HG03039 (cell line): Measurements from ENCODE around the gene WDR77.
A peak's percentile ranks its signal among the peaks of the same experiment; 100 is the strongest.

Experiments used
- ATAC-seq: cut with Tn5 transposase; IDR thresholded peaks from one replicate; pipeline ENCODE4 v1.9.1; 2021; ENCODE audit warnings: mild to moderate bottlenecking, moderate library complexity; ENCODE audit not compliant: unreplicated experiment

Gene WDR77

DNA sequence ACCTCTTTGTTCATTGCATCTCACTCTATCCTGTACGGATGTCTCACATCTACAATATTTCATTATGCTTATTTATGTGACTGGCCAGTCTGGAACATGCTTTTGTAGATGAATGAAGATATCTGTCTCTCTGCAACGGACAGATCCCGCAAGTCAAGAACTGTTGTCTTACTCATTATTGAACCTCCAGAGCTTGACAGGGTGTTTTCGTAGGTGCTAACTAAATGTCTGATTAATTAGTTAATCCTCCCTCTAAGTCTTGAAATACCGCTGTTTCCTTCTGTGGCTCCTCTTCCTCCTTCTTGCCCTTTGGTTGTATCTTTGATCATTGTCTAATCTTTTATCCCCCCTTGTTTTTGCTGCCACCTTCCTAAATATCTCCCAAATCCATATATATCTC, 21.5 kb upstream of the WDR77 start:
- no peak for ATAC-seq

DNA sequence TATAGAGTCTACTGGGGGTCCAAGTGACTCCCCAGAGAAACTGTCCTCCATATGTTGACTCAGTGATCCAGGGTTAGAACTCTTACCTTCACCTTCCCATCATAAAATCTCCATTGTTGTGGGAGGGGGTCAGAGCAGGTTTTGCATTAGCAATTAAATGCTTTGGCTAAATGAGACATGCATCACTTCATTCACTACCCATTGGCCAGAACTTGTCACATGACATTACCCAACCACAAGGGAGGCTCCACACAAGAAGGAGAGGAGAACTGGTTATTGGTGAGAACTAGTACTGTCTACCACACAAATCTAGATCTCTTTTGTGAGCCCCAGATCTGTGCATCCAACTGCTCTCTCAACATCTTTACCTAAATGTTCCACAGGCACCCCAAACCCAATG, 20.5 kb upstream of the WDR77 start:
- ATAC-seq = no peak

DNA sequence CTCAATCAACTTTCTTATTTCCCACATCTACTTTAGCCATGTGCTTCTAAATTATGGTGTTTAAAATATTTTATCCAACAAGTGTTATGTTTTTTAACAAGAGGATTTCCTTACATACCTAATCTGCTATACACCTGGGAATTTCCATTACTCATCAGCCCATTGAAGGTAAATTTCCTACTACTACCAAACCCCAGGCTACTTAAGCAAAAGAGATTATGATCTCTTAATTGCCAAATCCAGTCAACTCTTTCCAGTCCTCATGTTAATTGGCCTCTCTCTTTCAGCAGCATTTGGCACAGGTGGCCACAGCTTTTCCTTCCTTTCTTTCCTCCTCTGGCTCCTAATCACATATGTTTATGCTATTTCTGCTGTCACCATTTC, 19.7 kb upstream of the WDR77 start:
- ATAC-seq = no peak

DNA sequence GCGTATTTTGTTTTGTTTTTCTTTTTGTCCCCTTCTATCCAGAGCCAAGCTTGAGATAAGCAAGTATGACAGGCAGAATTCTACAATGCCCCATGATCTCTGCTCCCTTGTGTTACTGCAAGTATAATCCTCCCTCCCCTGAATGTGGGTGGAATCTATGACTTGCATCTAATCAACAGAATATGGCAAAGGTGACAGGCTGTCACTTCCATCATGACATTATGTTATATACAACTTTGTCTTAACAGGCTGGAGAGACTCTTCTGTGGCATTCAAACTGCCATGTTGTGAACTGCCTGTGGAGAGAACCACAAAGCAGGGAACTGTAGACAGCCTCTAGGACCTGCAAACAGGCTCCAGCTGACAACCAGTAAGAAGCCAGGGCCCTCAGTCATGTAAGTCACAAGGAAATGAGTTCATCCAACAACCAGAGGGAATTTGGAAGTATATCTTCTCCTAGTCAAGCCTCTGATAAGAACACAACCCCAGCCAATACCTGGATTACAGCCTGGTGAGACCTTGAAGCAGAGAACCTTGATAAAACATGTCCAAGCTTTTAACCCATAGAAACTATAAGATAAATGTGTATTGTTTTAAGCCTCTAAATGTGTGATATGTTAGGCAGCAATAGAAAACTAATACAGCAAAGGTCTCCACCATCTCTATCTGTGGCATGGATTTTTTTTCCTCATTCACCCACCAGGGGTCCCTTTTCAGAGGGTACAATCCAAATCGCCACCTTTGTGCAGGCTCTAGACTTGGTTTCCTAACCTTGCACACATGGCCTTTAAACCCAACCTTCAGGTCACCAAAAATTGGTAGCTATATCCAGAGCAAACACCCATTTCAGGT, 19.0 kb upstream of the WDR77 start:
- no peak for ATAC-seq

DNA sequence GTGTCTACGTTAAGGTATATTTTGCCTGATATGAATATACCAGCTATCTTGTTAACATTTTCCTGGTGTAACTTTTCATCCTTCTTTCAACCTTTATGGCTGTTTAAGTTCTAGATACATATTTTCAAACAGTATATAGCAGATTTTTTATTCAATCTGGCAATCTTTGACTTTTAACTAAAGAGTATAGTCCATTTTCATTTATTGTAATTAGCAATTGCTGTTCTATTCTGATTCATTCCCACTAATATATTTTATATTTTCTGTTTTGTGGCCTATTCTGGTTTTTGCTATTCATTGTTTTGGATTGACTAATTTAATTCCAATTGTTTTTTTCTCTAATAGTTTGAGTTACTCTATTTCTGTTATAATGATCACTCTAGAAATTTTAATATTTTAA, 17.4 kb upstream of the WDR77 start:
- ATAC-seq = no peak

DNA sequence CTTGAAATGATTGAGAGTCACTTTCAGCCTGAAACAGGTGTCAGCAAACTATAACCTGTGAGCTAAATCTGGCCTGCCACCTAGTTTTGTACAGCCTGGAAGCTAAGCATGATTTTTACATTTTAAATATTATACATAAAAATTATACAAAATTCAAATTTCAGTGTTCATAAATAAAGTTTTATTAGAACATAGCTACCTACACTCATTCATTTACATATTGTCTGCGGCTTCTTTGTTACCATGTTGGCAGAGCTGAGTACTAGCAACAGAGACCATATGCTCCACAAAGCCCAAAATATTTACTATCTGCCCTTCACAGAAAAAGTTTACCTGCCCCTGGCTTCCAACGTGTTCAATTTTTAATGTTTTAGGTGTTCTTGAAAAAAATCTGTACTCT, 16.7 kb upstream of the WDR77 start:
- no peak for ATAC-seq

DNA sequence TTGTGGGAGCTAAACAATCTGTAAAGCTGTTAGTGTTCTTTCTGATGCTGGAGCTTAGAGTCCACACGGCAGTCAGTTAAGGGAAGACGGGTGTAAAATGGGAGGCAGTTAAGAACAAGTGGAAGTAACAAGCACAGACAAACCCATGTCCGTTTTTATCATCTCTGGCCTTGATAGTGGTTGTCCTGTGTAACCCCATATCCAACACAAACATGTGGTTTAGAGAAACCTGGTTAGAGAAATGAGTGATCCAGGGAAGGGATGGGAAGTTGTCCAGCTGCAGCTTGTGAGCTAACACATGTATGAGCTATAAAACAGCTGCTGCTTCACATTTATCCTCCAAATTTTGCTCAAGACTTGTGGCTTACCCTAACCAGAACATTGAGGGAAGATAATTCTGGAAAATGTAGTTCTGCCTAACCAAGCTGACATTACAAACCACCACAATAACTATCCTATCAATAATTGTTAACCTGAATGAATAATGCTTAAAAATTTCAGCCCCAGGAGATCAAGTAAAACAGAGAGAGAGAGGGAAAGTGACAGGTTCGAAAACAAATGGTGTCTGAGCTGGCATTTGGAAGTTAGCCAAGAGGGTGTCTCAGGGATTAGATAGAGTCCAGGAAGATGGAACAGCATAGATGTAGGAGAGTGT, 14.1 kb upstream of the WDR77 start:
- ATAC-seq = no peak

DNA sequence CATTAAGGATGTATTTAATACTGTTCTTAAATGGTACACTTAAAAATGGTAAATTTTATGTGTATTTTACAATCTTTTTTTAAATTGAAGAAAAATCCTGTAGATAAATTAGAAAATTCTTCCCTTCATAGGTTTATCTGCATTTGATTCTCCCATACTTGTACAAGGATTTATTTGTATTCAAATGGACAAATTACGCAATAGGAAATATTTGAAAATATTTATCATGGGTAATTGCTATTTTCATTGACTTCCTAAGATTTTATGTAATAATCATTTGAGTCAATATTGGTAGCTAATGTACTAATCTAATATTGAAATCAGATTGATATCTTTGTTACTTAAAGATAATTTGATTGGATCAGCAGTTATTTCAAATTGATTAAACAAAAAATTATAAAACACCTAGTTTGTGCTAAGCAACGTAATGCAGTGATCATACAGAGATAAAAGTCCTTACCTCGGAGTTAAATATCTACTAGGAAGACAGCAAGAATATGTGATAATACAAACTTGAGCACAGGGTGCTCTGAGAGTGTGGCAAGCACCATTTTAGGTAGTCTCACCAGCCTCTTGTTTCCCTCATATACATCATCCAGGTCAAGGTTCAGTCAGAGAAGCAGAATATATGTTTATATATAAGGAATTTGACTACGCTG, 13.4 kb upstream of the WDR77 start:
- ATAC-seq = no peak

DNA sequence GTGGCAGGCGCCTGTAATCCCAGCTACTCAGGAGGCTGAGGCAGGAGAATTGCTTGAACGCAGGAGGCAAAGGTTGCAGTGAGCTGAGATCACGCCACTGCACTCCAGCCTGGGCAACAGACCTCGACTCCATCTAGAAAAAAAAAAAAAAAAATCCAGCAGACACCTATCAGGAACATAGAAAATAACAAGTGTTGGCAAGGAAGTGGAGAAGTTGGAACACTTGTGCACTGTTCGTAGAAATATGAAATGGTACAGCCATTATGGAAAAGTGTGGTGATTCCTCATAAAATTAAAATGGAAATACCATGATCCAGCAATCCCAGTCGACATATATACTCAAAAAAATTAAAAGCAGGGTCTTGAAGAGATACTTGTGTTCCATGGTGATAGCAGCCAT, 12.7 kb upstream of the WDR77 start:
- ATAC-seq = no peak

DNA sequence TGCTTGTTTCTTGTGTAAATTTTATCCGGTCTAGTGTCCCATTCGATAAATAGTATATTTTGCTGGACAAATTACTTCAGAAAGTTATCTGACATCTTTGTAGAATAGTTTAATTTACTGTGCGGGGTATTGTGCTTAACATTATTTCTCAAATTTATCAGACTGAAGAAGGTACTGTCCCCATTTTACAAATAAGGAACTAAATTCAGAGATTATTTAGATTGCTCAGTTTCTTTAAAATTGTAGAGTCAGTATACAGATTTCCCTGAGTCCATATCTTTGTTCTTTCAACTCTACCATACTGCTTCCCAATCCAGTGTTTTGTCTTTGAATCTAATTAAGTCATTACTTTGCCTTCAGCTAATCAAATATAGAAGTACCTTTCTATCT, 6.6 kb upstream of the WDR77 start:
- ATAC-seq = no peak

DNA sequence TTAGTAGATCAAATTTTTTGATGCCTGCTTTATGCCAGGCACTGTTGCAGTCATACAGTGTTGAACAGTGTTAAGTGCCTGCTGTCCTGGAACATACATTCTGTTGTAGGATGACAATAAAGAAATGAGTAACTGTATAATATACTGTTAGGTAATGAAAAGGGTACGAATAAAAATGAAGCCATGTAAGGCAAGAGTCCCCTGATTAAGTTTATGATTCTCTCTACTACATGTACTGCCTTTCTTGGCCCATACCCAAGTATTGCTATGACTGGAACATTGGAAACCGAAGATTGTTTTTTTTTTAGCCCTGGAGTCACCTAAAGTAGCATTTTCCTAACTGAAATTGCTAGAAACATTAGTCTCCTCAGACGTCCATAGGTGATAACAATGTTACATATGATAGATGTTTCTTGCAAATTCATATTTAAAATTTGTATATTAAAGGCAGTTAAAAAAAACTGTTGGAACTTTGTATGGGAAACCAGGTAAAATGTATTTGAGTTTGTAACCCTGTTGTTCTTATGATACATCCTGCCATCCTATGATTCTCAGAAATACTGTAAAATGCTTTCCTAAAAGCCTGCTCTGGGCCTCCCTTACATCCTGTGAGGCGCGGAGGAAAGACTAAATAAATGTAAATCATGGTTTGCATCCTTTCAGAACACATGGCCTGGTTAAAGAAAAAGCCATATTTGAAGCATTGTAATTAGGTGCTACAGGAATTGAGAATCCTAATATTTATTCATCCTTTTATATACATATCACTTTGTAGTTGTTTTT, 6.0 kb upstream of the WDR77 start:
- ATAC-seq = no peak

DNA sequence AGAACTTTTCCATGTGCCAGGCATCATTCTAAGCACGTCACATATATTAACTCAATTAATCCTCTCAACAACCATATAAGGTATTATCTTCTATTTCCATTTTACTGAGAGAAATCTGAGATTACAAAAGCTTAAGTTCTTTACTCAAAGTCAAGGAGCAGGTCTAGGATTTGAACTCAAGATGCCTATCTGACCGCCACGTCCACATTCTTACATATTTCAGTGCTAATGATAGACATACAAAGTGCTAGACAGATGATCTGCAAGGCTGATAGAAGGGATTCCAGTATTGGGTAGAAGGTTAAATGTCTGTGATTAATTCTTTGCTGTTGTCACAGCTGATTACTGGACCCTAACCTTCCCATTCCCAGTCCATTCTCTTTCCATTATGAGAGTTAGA, 4.7 kb upstream of the WDR77 start:
- ATAC-seq = no peak

DNA sequence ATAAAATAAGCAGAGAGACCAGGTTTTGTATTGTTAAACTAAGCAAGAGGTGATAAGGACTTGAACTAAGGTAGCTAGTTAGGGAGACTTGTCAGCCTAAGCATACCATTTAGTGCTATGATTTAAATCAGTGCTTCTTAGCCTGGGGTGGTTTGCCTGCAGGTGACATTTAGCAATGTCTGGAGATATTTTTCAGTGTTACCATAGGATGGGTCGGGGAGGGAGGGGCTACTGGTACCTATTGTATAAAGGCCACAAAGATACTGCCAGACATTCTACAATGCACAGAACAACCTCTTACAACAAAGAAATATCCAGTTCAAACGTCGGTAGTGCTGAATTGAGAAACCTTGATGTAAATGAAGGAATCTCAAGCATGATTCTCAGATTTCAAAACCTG, 3.5 kb upstream of the WDR77 start:
- ATAC-seq = no peak

DNA sequence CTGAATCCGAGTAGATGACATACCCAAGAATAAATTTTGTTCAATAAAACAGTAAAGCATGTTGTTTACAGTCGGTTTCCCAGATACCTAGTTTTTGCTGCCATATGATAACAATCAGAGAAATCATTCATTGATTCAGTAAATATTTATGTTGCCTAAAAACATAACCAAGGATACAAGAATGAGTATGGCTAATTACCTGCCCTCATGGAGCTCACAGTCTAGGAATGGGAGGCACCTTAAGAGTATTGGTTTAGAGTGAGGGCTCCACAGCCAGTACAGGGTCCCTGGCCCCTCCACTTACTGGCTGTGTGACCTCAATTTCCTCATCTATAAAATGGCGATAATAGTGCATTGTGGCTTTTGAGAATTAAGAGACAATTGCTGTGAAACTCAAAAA, 1.1 kb upstream of the WDR77 start:
- no peak for ATAC-seq

DNA sequence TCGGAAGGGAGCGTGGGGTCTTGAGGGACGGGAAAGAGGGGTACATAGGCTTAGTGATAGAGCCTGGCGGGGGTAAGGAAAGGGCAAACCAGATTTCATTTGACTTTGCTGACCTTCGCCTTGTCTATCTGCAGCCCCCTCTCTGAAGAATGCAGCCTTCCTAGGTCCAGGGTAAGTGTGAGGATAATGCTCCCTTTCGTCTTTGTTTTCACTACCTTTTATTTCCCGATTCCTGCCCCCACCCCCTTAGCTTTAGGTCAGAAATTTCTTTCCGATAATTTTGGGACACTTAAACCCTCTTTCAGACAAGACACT, 604 bp upstream of the WDR77 start:
- ATAC-seq = no peak

DNA sequence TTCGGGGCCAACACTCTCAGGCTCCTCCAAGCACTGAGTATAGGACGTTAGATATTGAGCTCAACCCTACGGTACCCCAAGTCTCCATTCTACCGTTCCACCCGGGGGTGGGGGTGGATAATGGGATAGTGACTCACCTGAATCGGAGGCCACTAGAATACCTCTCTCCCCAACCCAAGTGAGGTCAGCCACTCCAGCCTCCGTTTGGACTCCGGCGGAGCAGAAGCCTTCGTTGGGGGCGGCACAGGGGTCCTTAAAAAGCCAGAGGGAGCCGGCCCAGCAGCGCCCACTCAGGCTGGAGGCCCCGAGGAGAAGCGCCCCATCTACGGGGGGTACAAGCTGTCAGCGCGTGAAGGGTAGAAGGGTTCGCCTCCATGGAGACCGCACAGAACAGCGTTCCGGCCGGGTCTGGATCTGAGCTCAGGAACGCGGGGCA, 556 bp downstream of the WDR77 start:
- ATAC-seq = peak; percentile 14

DNA sequence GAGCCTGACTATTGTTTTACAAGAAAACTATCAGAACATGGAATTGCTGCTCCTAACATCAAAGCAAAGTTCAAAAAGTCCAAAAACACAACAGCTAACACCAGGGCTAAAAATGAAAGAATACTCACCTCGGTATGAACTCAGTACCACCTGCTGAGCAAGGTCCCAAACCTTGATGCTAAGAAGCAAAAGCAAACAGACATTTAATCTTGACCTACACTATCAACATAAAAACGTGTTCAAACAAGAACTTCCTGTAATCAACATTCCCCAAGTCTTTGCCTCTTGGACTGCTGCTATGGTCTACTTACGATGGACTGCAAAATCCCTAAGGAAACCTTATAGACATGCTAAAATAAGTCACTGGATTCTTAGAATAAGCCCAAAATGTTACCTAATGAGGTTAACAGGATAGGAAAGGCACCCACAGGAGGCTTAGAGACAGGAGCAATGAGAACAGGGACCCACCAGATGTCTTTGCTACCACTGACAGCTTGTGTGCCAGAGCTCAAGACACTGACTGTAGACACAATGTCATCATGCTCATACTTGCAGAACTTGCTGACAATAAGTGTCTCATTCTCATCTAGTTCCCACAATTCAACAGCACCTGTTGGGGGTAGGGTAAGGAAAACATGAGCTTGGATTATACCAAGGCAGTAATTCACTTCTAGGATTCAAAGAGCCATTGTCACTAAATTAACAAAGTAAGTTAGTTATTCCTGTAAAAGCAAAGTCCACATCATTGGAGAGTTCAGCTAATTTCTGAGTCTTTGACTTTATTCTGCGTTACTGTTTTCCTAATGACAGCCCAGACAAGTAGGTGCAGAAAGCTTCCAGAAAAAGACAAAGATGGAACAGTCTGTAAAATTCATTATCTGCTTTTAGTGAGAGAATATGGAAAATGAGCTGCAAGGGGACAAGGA, 1.8 kb downstream of the WDR77 start:
- no peak for ATAC-seq

DNA sequence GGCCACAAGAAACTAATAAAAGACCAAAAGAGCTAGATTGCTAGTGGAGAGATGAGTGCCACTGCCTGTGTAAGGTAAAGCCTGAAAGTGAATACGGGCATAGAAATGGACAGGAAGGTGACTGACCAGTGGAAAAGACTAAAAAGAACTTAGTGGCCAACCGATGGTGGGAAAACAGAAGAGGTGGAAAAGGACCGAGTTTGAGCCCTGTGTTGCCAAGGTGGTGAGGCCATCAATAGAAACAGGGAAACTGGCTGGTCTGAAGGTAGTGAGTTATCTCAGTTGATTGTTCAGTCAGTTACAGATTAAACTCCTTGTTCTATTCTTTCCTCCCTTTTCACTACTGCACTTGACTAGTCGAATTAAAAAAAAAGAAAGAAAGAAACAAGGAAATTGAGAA, 2.5 kb downstream of the WDR77 start:
- no peak for ATAC-seq

DNA sequence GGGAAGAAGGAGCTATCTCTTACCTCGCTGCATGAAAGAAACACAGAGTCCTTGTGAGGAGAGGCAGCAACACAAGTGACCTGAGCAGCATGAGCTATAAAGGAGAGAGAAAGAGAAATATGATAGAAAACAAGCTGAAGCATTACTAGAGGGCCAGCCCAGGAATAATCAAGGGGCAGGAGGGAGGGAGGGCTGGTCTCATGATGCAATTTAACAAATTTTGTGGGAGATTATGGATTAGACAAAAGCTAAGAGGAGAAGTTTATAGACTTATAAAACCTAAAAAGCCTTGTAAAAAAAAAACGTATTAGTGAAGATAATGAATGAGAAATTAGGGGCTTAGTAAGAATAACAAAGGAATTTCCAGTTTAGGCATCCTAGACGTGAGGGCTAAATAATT, 5.0 kb downstream of the WDR77 start:
- no peak for ATAC-seq

DNA sequence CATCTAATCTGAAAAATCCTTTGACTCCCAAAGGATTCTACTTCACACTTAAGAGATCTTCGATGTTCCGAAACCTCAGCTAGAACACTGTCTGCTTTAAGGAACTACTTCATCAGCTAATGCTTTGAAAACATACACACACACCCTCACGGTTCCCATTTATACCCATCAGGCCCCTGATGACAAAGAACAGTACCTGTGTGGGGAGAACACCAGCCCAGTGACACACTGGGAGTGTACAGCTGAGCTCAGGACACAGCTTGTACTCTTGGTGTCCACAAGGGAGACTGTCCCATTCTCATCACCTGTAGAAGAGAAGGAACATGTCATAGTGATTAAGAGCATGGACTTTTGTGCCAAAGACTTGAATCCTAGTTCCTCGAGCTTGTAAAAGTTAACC, 6.6 kb downstream of the WDR77 start:
- no peak for ATAC-seq
